DND-41 (cell line): ENCODE measurements around the gene ACOT4.
"Not testable (repeated sequence)": the region's sequence is repeated elsewhere in the genome, so short reads cannot be mapped to it uniquely, and the experiment has no call there.

Source experiments
- CTCF ChIP-seq: IDR thresholded peaks from 2 replicates; pipeline ENCODE4 v1.5.1; 2012; ENCODE audit warnings: borderline replicate concordance, low read length, moderate library complexity, mild to moderate bottlenecking; ENCODE audit not compliant: poor library complexity, severe bottlenecking; ENCODE audit errors: extremely low read depth
- EZH2 ChIP-seq: IDR thresholded peaks from 3 replicates; pipeline ENCODE4 v1.6.1; 2012; ENCODE audit warnings: borderline replicate concordance, low read depth, mild to moderate bottlenecking, moderate library complexity, low read length, inconsistent platforms; ENCODE audit not compliant: severe bottlenecking

- TF ChIP-seq CTCF, EZH2: not testable (repeated sequence)
These were observed 34.5 kb upstream of the ACOT4 start for GRCh38 chr14:73557201-73557600.
